Activated CD8-positive, alpha-beta T cell treated with anti-CD3 and anti-CD28 coated beads, Interleukin-2, amount 10 ng/mL, durations not matched to agents 7 days and 5 days (primary cell): ENCODE measurements around the gene PAPOLA. TPM values are rescaled to one million over a fixed set of nuclear protein-coding genes. Genes with fewer than 3 reads are reported as not detected.

Source experiments
- ATAC-seq: fragments of 150-1000 bp; cut with Tn5 transposase; one replicate; pipeline ENCODE4 v1.10.0; 2021; ENCODE audit warnings: moderate library complexity
- CTCF ChIA-PET: fragments of 350-600 bp; sonication (Branson Sonifier 250); formaldehyde crosslinking; loops from one replicate; lab custom pipeline; 2021; ENCODE audit warnings: antibody characterized with exemption; lab: Charles Lee
- POLR2A ChIA-PET: fragments of 350-600 bp; sonication (Branson Sonifier 250); formaldehyde crosslinking; loops from one replicate; lab custom pipeline; 2021; ENCODE audit warnings: antibody characterized with exemption; lab: Charles Lee
- DNase-seq: peaks from one replicate; pipeline ENCODE4 v3.0.0-alpha.2; 2020
- H3K27ac Mint-ChIP-seq: one replicate; pipeline ENCODE4 v1.8.0; 2021; ENCODE audit warnings: mild to moderate bottlenecking, mixed read lengths
- H3K27me3 Mint-ChIP-seq: one replicate; pipeline ENCODE4 v1.8.0; 2021; ENCODE audit warnings: low read depth, mixed read lengths
- H3K36me3 Mint-ChIP-seq: one replicate; pipeline ENCODE4 v1.8.0; 2021; ENCODE audit warnings: low read depth, mixed read lengths
- H3K4me1 Mint-ChIP-seq: one replicate; pipeline ENCODE4 v1.8.0; 2021; ENCODE audit warnings: low read depth, mixed read lengths
- H3K4me3 Mint-ChIP-seq: one replicate; pipeline ENCODE4 v1.8.0; 2021; ENCODE audit warnings: mild to moderate bottlenecking, mixed read lengths
- H3K9me3 Mint-ChIP-seq: one replicate; pipeline ENCODE4 v1.8.0; 2022; ENCODE audit warnings: mixed read lengths; ENCODE audit not compliant: insufficient read depth
- total RNA-seq, 2 experiments: library from RNA; stranded (reverse); gene quantifications; one replicate each; pipeline ENCODE4 v1.2.3, GENCODE V29; 2021

PAPOLA gene
- total RNA-seq, 2 experiments from 2014 or later = 163 to 166 TPM

DNA sequence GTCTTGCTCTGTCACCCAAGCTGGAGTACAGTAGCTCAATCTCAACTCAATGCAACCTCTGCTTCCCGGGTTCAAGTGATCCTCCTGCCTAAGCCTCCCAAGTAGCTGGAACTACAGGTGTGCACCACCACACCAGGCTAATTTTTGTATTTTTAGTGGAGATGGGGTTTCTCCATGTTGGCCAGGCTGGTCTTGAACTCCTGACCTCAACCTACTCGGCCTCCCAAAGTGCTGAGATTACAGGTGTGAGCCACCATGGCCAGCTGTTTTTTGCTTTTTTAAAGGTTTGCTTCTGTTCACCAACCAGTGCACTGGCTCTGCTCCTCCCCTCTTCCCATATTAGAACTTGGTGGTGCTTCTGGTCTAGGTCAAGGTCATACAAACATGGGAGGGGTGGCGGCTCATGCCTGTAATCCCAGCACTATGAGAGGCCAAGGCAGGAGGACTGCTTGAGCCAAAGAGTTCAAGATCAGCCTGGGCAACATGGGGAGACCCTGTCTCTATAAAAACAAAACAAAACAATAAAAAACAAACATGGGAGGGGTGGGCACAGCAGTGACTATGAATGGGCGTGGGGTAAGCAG lies 20.4 kb upstream of the PAPOLA start:
- no peak overlapping the region for H3K4me3 Mint-ChIP-seq
- no peaks in the 10 kb centered on the region for H3K4me1 Mint-ChIP-seq
- DNase-seq (no peak), ATAC-seq (no peak)
- H3K27ac Mint-ChIP-seq = no peak overlapping the region
- H3K27me3 Mint-ChIP-seq = peaks cover 13% of the 10 kb centered on the region
- ChIA-PET CTCF (no interaction called here), POLR2A (no interaction called here)
- H3K36me3 Mint-ChIP-seq = no peaks in the 10 kb centered on the region
- H3K9me3 Mint-ChIP-seq = no peaks in the 10 kb centered on the region

GRCh38 chr14:96482986-96483385 lies 19.2 kb upstream of the PAPOLA start:
- H3K27ac Mint-ChIP-seq = no peak overlapping the region
- DNase-seq = no peak
- H3K4me3 Mint-ChIP-seq = no peak overlapping the region
- H3K36me3 Mint-ChIP-seq = no peaks in the 10 kb centered on the region
- no peaks in the 10 kb centered on the region for H3K9me3 Mint-ChIP-seq
- no peaks in the 10 kb centered on the region for H3K4me1 Mint-ChIP-seq
- ATAC-seq = no peak
- CTCF ChIA-PET = no interaction called here
- peaks cover 13% of the 10 kb centered on the region for H3K27me3 Mint-ChIP-seq
- POLR2A ChIA-PET = no interaction called here

DNA sequence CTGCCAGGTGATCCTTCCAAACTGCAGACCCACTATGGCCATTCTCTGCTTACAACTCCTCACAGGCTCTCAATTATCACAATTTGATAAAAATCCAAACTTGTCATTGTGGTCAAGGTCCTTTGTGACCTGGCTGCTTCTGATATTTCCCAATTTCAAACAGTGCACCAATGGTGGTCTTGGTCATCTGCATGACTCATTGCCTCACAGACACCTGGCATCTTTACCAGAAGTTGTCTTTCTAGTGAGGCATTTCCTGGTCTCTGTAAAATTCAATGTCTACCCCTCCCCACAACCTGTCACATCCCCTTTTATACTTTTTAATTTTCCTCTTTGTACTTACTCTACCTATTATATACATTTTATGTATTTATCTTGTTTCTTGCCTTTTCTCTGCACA lies 17.8 kb upstream of the PAPOLA start:
- Mint-ChIP-seq H3K4me3 (no peak overlapping the region), H3K27me3 (peaks cover 13% of the 10 kb centered on the region), H3K9me3 (no peaks in the 10 kb centered on the region), H3K4me1 (no peaks in the 10 kb centered on the region), H3K27ac (no peak overlapping the region), H3K36me3 (no peaks in the 10 kb centered on the region)
- ATAC-seq (no peak), DNase-seq (no peak)
- ChIA-PET POLR2A (no interaction called here), CTCF (no interaction called here)

DNA sequence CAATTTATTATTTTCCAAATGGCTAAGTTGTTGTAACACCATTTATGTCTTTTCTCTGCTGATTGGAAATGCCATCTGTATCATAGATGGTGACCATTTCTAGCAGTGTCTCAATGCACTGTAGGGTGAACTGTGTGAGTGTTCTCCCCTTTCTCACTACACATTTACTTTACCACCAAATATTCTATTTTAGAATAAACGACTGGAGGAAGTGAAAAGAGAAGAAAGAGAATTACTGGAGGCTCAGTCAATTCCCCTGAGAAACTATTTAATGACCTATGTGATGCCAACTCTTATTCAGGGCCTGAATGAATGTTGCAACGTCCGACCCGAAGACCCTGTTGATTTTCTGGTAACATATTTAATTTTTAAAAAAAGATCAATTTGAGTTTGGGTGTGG lies 15.5 kb upstream of the PAPOLA start:
- no peaks in the 10 kb centered on the region for H3K4me1 Mint-ChIP-seq
- no peak for ATAC-seq
- H3K4me3 Mint-ChIP-seq = no peak overlapping the region
- peaks cover 15% of the 10 kb centered on the region for H3K27me3 Mint-ChIP-seq
- DNase-seq = no peak
- CTCF ChIA-PET = no interaction called here
- H3K36me3 Mint-ChIP-seq = no peaks in the 10 kb centered on the region
- POLR2A ChIA-PET = no interaction called here
- no peak overlapping the region for H3K27ac Mint-ChIP-seq
- no peaks in the 10 kb centered on the region for H3K9me3 Mint-ChIP-seq

DNA sequence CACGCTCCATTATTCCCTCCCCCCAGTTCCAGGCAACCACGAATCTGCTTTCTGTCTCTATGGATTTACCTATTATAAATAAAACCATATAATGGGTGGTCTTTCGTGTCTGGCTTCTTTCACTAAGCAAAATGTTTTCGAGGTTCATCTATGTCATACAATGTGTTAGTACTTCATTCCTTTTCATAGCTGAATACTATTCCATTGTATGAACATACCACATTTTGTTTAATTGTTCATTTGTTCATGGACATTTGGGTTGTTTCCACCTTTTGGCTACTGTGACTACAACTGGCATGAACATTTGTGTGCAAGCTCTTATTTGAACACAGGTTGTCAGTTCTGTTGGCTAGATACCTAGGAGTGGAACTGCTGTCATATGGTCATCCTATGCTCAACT lies 12.9 kb upstream of the PAPOLA start:
- CTCF ChIA-PET = no interaction called here
- no peaks in the 10 kb centered on the region for H3K9me3 Mint-ChIP-seq
- no peaks in the 10 kb centered on the region for H3K4me1 Mint-ChIP-seq
- no peak overlapping the region for H3K4me3 Mint-ChIP-seq
- no peak overlapping the region for H3K27ac Mint-ChIP-seq
- POLR2A ChIA-PET = no interaction called here
- H3K27me3 Mint-ChIP-seq = peaks cover 18% of the 10 kb centered on the region
- ATAC-seq = no peak
- no peak for DNase-seq
- H3K36me3 Mint-ChIP-seq = no peaks in the 10 kb centered on the region

DNA sequence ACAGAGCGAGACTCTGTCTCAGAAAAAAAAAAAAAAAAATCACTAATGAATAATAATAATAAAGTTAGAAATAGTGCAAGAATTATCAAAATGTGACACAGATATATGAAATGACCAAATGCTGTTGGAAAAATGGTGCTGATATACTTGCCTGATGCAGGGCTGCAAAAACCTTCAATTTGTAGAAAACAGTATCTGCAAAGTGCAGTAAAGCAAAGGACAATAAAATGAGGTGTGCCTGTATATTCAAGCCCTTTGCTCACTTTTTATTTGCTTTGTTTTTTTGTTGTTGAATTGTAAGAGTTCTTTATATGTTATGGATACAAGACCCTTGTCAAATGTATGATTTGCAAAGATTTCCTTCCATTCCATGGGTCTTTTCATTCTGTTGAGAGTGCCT lies 9.0 kb upstream of the PAPOLA start:
- peaks cover 28% of the 10 kb centered on the region for H3K27me3 Mint-ChIP-seq
- ATAC-seq (no peak), DNase-seq (no peak)
- H3K36me3 Mint-ChIP-seq = no peaks in the 10 kb centered on the region
- H3K4me3 Mint-ChIP-seq = no peak overlapping the region
- H3K4me1 Mint-ChIP-seq = peaks cover 6% of the 10 kb centered on the region
- CTCF ChIA-PET = no interaction called here
- H3K27ac Mint-ChIP-seq = no peak overlapping the region
- POLR2A ChIA-PET = no interaction called here
- no peaks in the 10 kb centered on the region for H3K9me3 Mint-ChIP-seq

- DNase-seq = no peak
- Mint-ChIP-seq H3K9me3 (no peaks in the 10 kb centered on the region), H3K4me3 (no peak overlapping the region), H3K36me3 (no peaks in the 10 kb centered on the region), H3K27me3 (peaks cover 28% of the 10 kb centered on the region), H3K27ac (no peak overlapping the region), H3K4me1 (peaks cover 6% of the 10 kb centered on the region)
- ChIA-PET CTCF (no interaction called here), POLR2A (no interaction called here)
- no peak for ATAC-seq
Measured at GRCh38 chr14:96494331-96494730, 7.9 kb upstream of the PAPOLA start.

DNA sequence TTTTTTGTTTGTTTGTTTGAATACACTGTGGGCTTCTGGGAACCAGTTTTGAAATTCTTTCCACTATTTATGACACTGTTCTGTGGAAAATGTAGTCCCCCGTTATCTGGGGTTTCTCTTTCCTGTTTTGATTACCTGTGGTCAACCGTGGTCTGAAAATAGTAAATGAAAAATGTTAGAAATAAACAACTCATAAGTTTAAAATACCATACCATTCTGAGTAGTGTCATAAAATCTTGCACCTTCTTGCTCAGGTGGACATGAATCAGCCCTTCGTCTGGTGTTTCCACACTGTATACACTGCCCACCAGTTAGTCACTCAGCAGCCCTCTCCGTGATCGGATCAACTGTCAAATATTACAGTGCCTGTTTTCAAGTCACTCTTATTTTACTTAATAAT lies 5.1 kb upstream of the PAPOLA start:
- peaks cover 9% of the 10 kb centered on the region for H3K4me1 Mint-ChIP-seq
- peaks cover 1% of the 10 kb centered on the region for H3K36me3 Mint-ChIP-seq
- DNase-seq (no peak), ATAC-seq (no peak)
- no peaks in the 10 kb centered on the region for H3K9me3 Mint-ChIP-seq
- POLR2A ChIA-PET = no interaction called here
- no peak overlapping the region for H3K4me3 Mint-ChIP-seq
- H3K27ac Mint-ChIP-seq = no peak overlapping the region
- CTCF ChIA-PET = no interaction called here
- peaks cover 25% of the 10 kb centered on the region for H3K27me3 Mint-ChIP-seq

DNA sequence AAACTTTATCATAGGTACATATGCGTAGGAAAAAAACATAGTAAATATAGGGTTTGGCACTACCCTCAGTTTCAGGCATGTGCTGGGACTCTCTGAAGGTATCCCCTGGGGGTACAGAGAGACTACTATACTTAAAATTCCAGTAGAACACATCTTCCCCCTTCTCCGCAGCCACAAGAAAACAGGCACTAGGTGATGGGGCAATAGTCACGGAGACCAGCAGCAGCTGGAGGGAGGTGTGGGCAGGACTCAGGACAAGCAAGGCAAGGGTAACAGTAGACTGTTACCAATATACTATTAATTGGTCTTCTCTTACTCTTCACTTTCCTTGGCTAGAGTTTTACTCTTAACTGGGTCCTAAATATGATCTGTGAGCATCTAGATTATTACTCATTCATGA lies 4.6 kb upstream of the PAPOLA start:
- POLR2A ChIA-PET = no interaction called here
- ATAC-seq = no peak
- Mint-ChIP-seq H3K36me3 (peaks cover 4% of the 10 kb centered on the region), H3K9me3 (no peaks in the 10 kb centered on the region), H3K4me3 (no peak overlapping the region), H3K27me3 (peaks cover 22% of the 10 kb centered on the region), H3K4me1 (peaks cover 9% of the 10 kb centered on the region), H3K27ac (no peak overlapping the region)
- CTCF ChIA-PET = no interaction called here
- no peak for DNase-seq

DNA sequence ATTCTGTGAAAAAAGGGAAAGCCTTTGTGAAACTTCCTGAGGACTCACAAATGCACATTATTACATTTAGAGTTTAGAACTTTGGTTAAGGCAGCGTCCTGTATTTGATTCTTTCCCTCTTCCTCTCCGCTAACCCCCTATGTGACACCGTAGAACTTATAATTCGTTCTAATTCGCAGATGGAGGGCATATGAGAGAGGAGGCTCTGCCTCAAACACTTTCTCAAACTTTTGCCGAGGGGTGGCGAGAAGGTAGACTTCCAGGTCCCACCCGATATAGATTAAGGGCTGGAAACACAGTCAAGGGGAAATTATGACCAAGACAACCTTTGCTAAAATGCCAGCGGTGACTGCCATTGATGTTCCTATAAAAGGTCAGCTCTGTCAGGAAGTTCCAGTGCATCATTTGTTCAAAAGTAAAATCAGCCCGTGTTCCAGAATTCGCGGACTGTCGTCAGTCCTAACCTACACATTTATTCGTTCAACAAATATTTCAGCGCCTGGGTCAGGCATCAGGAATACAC lies 904 bp upstream of the PAPOLA start:
- Mint-ChIP-seq H3K4me1 (peaks cover 38% of the 10 kb centered on the region), H3K27me3 (peaks cover 4% of the 10 kb centered on the region), H3K4me3 (peak overlapping the region; percentile 91), H3K36me3 (peaks cover 32% of the 10 kb centered on the region), H3K9me3 (no peaks in the 10 kb centered on the region), H3K27ac (peak overlapping the region; percentile 93)
- ATAC-seq (no peak), DNase-seq (peak; percentile 23)
- ChIA-PET CTCF (no interaction called here), POLR2A (interaction anchor here (0.6 kb wide), 1 partner anchor 109 kb away, joined by 3 read pairs; the partner anchor contains the start of gene AK7)

- ATAC-seq (peak; percentile 29), DNase-seq (peak; percentile 38)
- ChIA-PET CTCF (no interaction called here), POLR2A (interaction anchor here (0.8 to 1.2 kb wide), 3 partner anchors 10 to 87 kb away, joined by 3 read pairs; no protein-coding TSS in a partner anchor)
- Mint-ChIP-seq H3K4me3 (peak overlapping the region; percentile 91), H3K9me3 (no peaks in the 10 kb centered on the region), H3K27me3 (peaks cover 4% of the 10 kb centered on the region), H3K4me1 (peaks cover 38% of the 10 kb centered on the region), H3K27ac (peak overlapping the region; percentile 93), H3K36me3 (peaks cover 32% of the 10 kb centered on the region)
Measured at GRCh38 chr14:96502621-96503305, 581 bp downstream of the PAPOLA start.

GRCh38 chr14:96503306-96503679 lies 1.1 kb downstream of the PAPOLA start:
- Mint-ChIP-seq H3K36me3 (peaks cover 32% of the 10 kb centered on the region), H3K27ac (peak overlapping the region; percentile 93), H3K4me1 (peaks cover 43% of the 10 kb centered on the region), H3K9me3 (no peaks in the 10 kb centered on the region), H3K27me3 (no peaks in the 10 kb centered on the region), H3K4me3 (peak overlapping the region; percentile 91)
- DNase-seq (no peak), ATAC-seq (no peak)
- POLR2A ChIA-PET = interaction anchor here (1.0 to 1.2 kb wide), 2 partner anchors 9 to 87 kb away, joined by 3 read pairs; no protein-coding TSS in a partner anchor
- CTCF ChIA-PET = no interaction called here
